AG09309 (cell line): ENCODE data around the gene TRIM9.

Source experiments
- DNase-seq: peaks from one replicate; pipeline ENCODE4 v3.0.0-alpha.2; 2010; ENCODE audit warnings: low read depth
- H3K4me3 ChIP-seq: 2 replicates; pipeline ENCODE4 v1.5.1; 2011; ENCODE audit warnings: mild to moderate bottlenecking, low read depth, low read length, moderate library complexity; ENCODE audit not compliant: control insufficient read depth
- CTCF ChIP-seq: IDR thresholded peaks from 2 replicates; pipeline ENCODE4 v1.5.1; 2011; ENCODE audit warnings: mild to moderate bottlenecking, low read depth, low read length, inconsistent platforms; ENCODE audit not compliant: insufficient read depth, control insufficient read depth; ENCODE audit errors: missing control alignments

TRIM9 gene

GRCh38 chr14:51044961-51045360 is 49.9 kb downstream of the TRIM9 start:
- TF ChIP-seq CTCF, result no peak
- H3K4me3 ChIP-seq, result no peak overlapping the region
- no peak for DNase-seq

GRCh38 chr14:51041883-51042282 is 53.0 kb downstream of the TRIM9 start:
- H3K4me3 ChIP-seq, result no peak overlapping the region
- DNase-seq, result no peak
- no peak for TF ChIP-seq CTCF

GRCh38 chr14:51041108-51041531 is 53.8 kb downstream of the TRIM9 start:
- H3K4me3 ChIP-seq, result no peak overlapping the region
- TF ChIP-seq CTCF, result no peak
- no peak for DNase-seq

- no peak overlapping the region for H3K4me3 ChIP-seq
- no peak for TF ChIP-seq CTCF
- no peak for DNase-seq
Observed at GRCh38 chr14:51039252-51039651, 55.7 kb downstream of the TRIM9 start.

- no peak for DNase-seq
- H3K4me3 ChIP-seq, result no peak overlapping the region
- TF ChIP-seq CTCF, result no peak
Observed at GRCh38 chr14:51035611-51036192, 59.2 kb downstream of the TRIM9 start.

GRCh38 chr14:51028851-51029754 is 65.8 kb downstream of the TRIM9 start:
- no peak for TF ChIP-seq CTCF
- H3K4me3 ChIP-seq, result no peak overlapping the region
- no peak for DNase-seq
